HCT116 (cell line): ENCODE results near the gene TMEM191C.

Experiments
- CTCF ChIP-seq, 3 experiments: fragments of 200-600 bp in 1 of 3; sonication (generic) in 1 of 3; IDR thresholded peaks in 2 of 3; conservative IDR thresholded peaks in 1 of 3; 2 replicates each; pipeline ENCODE4 v1.5.1; 2012 to 2017; ENCODE audit warnings: low read depth in 2 of 3, low read length in 2 of 3, antibody characterized with exemption in 1 of 3, borderline replicate concordance in 1 of 3, control low read depth in 1 of 3, mild to moderate bottlenecking in 1 of 3, mixed read lengths in 1 of 3, mixed run types in 1 of 3, moderate library complexity in 1 of 3; ENCODE audit not compliant: insufficient read depth in 1 of 3
- EZH2 ChIP-seq: fragments of 200-600 bp; sonication (generic); IDR thresholded peaks from 2 replicates; pipeline ENCODE4 v1.6.1; 2017; ENCODE audit warnings: antibody characterized with exemption, mixed run types
- EZH2phosphoT487 ChIP-seq: fragments of 200-600 bp; IDR thresholded peaks from 2 replicates; pipeline ENCODE4 v1.6.1; 2018; ENCODE audit warnings: antibody characterized with exemption, borderline replicate concordance
- JUND ChIP-seq: IDR thresholded peaks from 2 replicates; pipeline ENCODE4 v1.6.1; 2012
- MAX ChIP-seq: IDR thresholded peaks from 2 replicates; pipeline ENCODE4 v1.6.1; 2012
- POLR2A ChIP-seq: IDR thresholded peaks from 2 replicates; pipeline ENCODE4 v1.7.0; 2011; ENCODE audit warnings: borderline replicate concordance; ENCODE audit not compliant: insufficient read depth, insufficient read length; ENCODE audit errors: extremely low read depth
- POLR2AphosphoS5 ChIP-seq: IDR thresholded peaks from 2 replicates; pipeline ENCODE4 v1.6.1; 2011; ENCODE audit warnings: mild to moderate bottlenecking, low read depth, low read length, moderate library complexity
- SIN3A ChIP-seq: IDR thresholded peaks from 2 replicates; pipeline ENCODE4 v1.6.1; 2012; ENCODE audit warnings: low read depth
- SRF ChIP-seq: IDR thresholded peaks from 2 replicates; pipeline ENCODE4 v1.6.1; 2012; ENCODE audit warnings: low read depth
- TCF7L2 ChIP-seq: IDR thresholded peaks from 2 replicates; pipeline ENCODE4 v1.7.0; 2011; ENCODE audit warnings: borderline replicate concordance, inconsistent platforms; ENCODE audit not compliant: insufficient read depth, insufficient read length; ENCODE audit errors: extremely low read depth
- ZNF274 ChIP-seq: fragments of 200-500 bp; sonication (Bioruptor generic); IDR thresholded peaks from 2 replicates; pipeline ENCODE4 v1.6.1; 2014; ENCODE audit warnings: mild to moderate bottlenecking, low read depth, low read length, inconsistent platforms

DNA sequence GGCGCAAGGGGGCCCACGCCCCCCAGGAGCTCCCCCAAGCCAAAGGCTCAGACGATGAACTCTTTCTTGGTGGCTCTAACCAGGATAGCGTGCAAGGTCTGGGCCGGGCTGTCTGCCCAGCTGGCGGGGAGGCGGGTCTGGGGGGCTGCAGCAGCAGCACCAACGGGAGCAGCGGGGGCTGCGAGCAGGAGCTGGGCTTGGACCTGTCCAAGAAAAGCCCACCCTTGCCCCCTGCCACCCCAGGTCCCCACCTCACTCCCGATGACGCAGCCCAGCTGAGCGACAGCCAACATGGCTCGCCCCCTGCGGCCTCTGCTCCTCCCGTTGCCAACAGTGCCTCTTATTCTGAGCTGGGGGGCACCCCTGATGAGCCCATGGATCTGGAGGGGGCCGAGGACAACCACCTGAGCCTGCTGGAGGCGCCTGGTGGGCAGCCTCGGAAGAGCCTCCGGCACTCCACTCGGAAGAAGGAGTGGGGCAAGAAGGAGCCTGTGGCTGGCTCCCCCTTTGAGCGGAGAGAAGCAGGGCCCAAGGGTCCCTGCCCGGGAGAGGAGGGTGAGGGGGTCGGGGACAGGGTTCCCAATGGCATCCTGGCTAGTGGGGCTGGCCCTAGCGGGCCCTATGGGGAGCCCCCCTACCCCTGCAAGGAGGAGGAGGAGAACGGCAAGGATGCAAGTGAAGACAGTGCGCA is 21.6 kb upstream of the TMEM191C start:
- no peak for TF ChIP-seq CTCF (IDR thresholded peaks at IDR 0.05 in 2 of 3, conservative IDR thresholded peaks at IDR 0.05 in 1 of 3; ENCODE audit: borderline replicate concordance in 1 of 3, insufficient read depth in 1 of 3, low read depth in 2 of 3, low read length in 2 of 3)
- no peak for TF ChIP-seq JUND
- TF ChIP-seq SIN3A: no peak
- TF ChIP-seq POLR2AphosphoS5: no peak
- TF ChIP-seq TCF7L2: no peak
- no peak for TF ChIP-seq ZNF274
- TF ChIP-seq MAX: no peak
- no peak for TF ChIP-seq EZH2
- TF ChIP-seq SRF: no peak
- no peak for TF ChIP-seq EZH2phosphoT487
- no peak for TF ChIP-seq POLR2A
